K562 (cell line): ENCODE data around the gene HELZ2. TPM values are rescaled to one million over a fixed set of nuclear protein-coding genes. Genes with fewer than 3 reads are reported as not detected.

Experiments used
- ATF7 ChIP-seq: fragments of 450-650 bp; IDR thresholded peaks from 2 replicates; pipeline ENCODE4 v1.7.1; 2014; ENCODE audit warnings: mild to moderate bottlenecking, moderate library complexity
- CHCHD3 ChIP-seq: fragments of 250-450 bp; sonication (Bioruptor Pico); IDR thresholded peaks from 2 replicates; pipeline ENCODE4 v2.1.2; 2022; ENCODE audit warnings: mild to moderate bottlenecking
- CREM ChIP-seq: IDR thresholded peaks from 2 replicates; pipeline ENCODE4 v1.6.1; 2014; ENCODE audit warnings: antibody characterized with exemption, low read depth
- GTF2E2 ChIP-seq: fragments of 200-800 bp; sonication (Bioruptor generic); IDR thresholded peaks from 2 replicates; pipeline ENCODE4 v1.6.1; 2016; ENCODE audit warnings: missing genetic modification characterization, missing compliant biosample characterization
- HDAC2 ChIP-seq: fragments of 450-650 bp; IDR thresholded peaks from 2 replicates; pipeline ENCODE4 v1.6.1; 2016; ENCODE audit warnings: mild to moderate bottlenecking
- HNRNPK ChIP-seq: fragments of 200-400 bp; formaldehyde crosslinking; IDR thresholded peaks from one replicate; pipeline ENCODE4 v1.6.1; 2018; ENCODE audit warnings: mild to moderate bottlenecking, low read depth, low read length; ENCODE audit not compliant: poor library complexity, severe bottlenecking
- MCM2 ChIP-seq: fragments of 450-650 bp; IDR thresholded peaks from 2 replicates; pipeline ENCODE4 v1.6.1; 2017; ENCODE audit warnings: low read depth, mild to moderate bottlenecking
- MCM7 ChIP-seq, 2 experiments: fragments of 450-650 bp; IDR thresholded peaks; 2 replicates each; pipeline ENCODE4 v1.6.1; 2016 to 2018
- NCOA4 ChIP-seq: fragments of 450-650 bp; IDR thresholded peaks from 2 replicates; pipeline ENCODE4 v1.6.1; 2018; ENCODE audit warnings: mild to moderate bottlenecking; ENCODE audit not compliant: partially characterized antibody
- PHF20 ChIP-seq: fragments of 450-650 bp; IDR thresholded peaks from 2 replicates; pipeline ENCODE4 v1.6.1; 2018; ENCODE audit not compliant: partially characterized antibody
- POLR2B ChIP-seq: fragments of 450-650 bp; IDR thresholded peaks from 2 replicates; pipeline ENCODE4 v1.6.1; 2018; ENCODE audit warnings: low read depth; ENCODE audit not compliant: partially characterized antibody
- POLR2G ChIP-seq: fragments of 200-400 bp; formaldehyde crosslinking; IDR thresholded peaks from 2 replicates; pipeline ENCODE4 v1.6.1; 2017; ENCODE audit warnings: low read depth, mild to moderate bottlenecking, antibody characterized with exemption, low read length, moderate library complexity
- PTRF ChIP-seq: fragments of 450-650 bp; IDR thresholded peaks from 2 replicates; pipeline ENCODE4 v1.6.1; 2016; ENCODE audit warnings: mild to moderate bottlenecking, missing genetic modification characterization, missing compliant biosample characterization
- SMC3 ChIP-seq: conservative IDR thresholded peaks from 2 replicates; pipeline ENCODE4 v1.6.1; 2011; ENCODE audit warnings: low read depth, low read length, improper control_type of control experiment; ENCODE audit not compliant: insufficient read depth
- TBP ChIP-seq: optimal IDR thresholded peaks from 2 replicates; pipeline ENCODE3; 2011; ENCODE audit warnings: low read depth, low read length, improper control_type of control experiment
- ZBTB7A ChIP-seq: IDR thresholded peaks from 2 replicates; pipeline ENCODE4 v1.6.1; 2011; ENCODE audit warnings: low read depth, mild to moderate bottlenecking, low read length, moderate library complexity, borderline replicate concordance; ENCODE audit not compliant: control insufficient read depth
- ZNF217 ChIP-seq: sonication (generic); formaldehyde crosslinking; IDR thresholded peaks from 2 replicates; pipeline ENCODE4 v1.8.0; 2022; ENCODE audit warnings: mild to moderate bottlenecking, missing genetic modification reagents
- ZNF668 ChIP-seq: fragments of 250-450 bp; sonication (Bioruptor Pico); IDR thresholded peaks from 2 replicates; pipeline ENCODE4 v1.8.0; 2022; ENCODE audit warnings: mild to moderate bottlenecking, inconsistent platforms
- polyA plus RNA-seq, 8 experiments: library from polyadenylated mRNA; depleted of rRNA in 4 of 8; stranded (reverse) in 5 of 8; unstranded in 3 of 8; fragments of >200 nt; fragmentation: Nextera tagmentation in 2 of 8; fragmentation: Illumina TruSeq in 1 of 8; extraction: Ambion mirVana in 2 of 8; extraction: Trizol in 1 of 8; gene quantifications; 2 replicates each; pipeline versions ENCODE4 v1.2.1 to v1.2.3, GENCODE V29; 2011 to 2014; ENCODE audit warnings: inconsistent platforms in 1 of 8, missing spikeins in 1 of 8
- total RNA-seq, 7 experiments: library from RNA; depleted of rRNA in 6 of 7; stranded (reverse); fragments of >200 nt in 6 of 7; fragmentation: Illumina TruSeq in 2 of 7; extraction: Trizol in 2 of 7; gene quantifications; 2 replicates each; pipeline versions ENCODE4 v1.2.1 to v1.2.3, GENCODE V29; 2011 to 2021; ENCODE audit warnings: low replicate concordance in 1 of 7
- TF ChIP-seq, protein P1 (sequence below): IDR thresholded peaks from 2 replicates; pipeline ENCODE4 v1.6.1; 2016; ENCODE audit warnings: missing genetic modification characterization, missing compliant biosample characterization
- TF ChIP-seq, protein P2 (sequence below): sonication (generic); formaldehyde crosslinking; IDR thresholded peaks from 2 replicates; pipeline ENCODE4 v1.8.0; 2022; ENCODE audit warnings: missing genetic modification reagents, mild to moderate bottlenecking, borderline replicate concordance
- TF ChIP-seq, protein P3 (sequence below): fragments of 450-650 bp; formaldehyde crosslinking; IDR thresholded peaks from 2 replicates; pipeline ENCODE4 v1.4.0; 2020; ENCODE audit warnings: mild to moderate bottlenecking
- TF ChIP-seq, protein P4 (sequence below): sonication (generic); formaldehyde crosslinking; IDR thresholded peaks from 2 replicates; pipeline ENCODE4 v1.9.0; 2022; ENCODE audit warnings: mild to moderate bottlenecking, missing genetic modification reagents
- TF ChIP-seq, protein P5 (sequence below): fragments of 250-450 bp; sonication (Bioruptor Pico); IDR thresholded peaks from 2 replicates; pipeline ENCODE4 v1.8.0; 2021; ENCODE audit warnings: borderline replicate concordance, mild to moderate bottlenecking, moderate library complexity; ENCODE audit not compliant: poor library complexity, severe bottlenecking
- TF ChIP-seq, protein P6 (sequence below), 2 experiments: fragments of 450-650 bp in 1 of 2; sonication (generic) in 1 of 2; formaldehyde crosslinking in 1 of 2; IDR thresholded peaks in 1 of 2; conservative IDR thresholded peaks in 1 of 2; 2 replicates each; pipeline versions ENCODE4 v1.6.1 to v1.8.1; 2016 to 2023; ENCODE audit warnings: mild to moderate bottlenecking in 2 of 2, moderate library complexity in 2 of 2, inconsistent platforms in 1 of 2, missing genetic modification reagents in 1 of 2

HELZ2 gene
- total and polyA plus RNA-seq, 9 of the 15 experiments (the other 6 are each of a cell fraction or from before 2014, with no cell fraction given) = 0.03 to 7.8 (median 2.9) TPM; not detected in 1

DNA sequence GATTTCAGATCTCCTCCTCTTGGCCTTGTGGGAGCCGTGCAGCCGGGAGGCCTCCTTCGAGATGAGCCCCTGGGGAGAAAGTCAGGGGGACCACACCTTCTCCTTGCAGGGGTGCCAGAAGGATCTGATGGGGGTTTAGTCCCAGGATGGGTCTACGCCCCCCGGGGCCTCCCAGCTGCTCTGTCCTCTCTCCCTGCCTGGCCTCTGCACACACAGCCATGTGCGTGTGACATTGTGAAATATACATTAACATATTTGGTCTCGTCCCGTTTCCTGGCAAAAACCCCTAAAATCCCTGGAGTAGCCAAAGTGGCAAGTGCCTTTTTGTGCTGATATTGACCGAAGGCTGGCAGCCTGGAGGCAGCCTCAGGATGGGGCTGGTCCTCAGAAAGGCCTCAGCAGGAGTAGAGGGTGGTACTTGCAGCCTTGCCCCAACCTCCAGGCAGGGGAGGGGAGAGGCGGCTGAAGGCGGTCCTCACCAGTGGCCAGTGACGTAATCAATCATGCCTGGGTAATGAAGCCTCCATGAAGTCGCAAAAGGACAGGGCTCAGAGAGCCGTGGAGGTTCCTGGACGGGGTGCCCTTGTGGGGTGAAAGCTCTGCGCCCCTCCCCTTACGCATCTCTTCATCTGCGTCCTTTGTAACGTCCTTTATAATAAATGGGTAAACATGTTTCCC, 5.1 kb upstream of the HELZ2 start (continued):
- TF ChIP-seq, protein P1, sequence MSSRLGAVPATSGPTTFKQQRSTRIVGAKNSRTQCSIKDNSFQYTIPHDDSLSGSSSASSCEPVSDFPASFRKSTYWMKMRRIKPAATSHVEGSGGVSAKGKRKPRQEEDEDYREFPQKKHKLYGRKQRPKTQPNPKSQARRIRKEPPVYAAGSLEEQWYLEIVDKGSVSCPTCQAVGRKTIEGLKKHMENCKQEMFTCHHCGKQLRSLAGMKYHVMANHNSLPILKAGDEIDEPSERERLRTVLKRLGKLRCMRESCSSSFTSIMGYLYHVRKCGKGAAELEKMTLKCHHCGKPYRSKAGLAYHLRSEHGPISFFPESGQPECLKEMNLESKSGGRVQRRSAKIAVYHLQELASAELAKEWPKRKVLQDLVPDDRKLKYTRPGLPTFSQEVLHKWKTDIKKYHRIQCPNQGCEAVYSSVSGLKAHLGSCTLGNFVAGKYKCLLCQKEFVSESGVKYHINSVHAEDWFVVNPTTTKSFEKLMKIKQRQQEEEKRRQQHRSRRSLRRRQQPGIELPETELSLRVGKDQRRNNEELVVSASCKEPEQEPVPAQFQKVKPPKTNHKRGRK (tag) = no peak
- TF ChIP-seq NCOA4 (no peak), ZNF668 (CRISPR knock-in tag) (no peak), POLR2G (no peak), ATF7 (peak; percentile 83), POLR2B (no peak), MCM7 (IDR thresholded peaks at IDR 0.05) (no peak), PHF20 (no peak), HDAC2 (no peak), CHCHD3 (CRISPR knock-in tag) (no peak), CREM (peak; percentile 43; the same call in 1 of the 2 replicates), HNRNPK (no peak), PTRF (tag) (no peak), MCM2 (no peak), SMC3 (no peak), ZNF217 (no peak), GTF2E2 (tag) (no peak), ZBTB7A (0 out of 2 replicates have a peak, but pooled peaks have one; percentile 19), TBP (no peak)
- TF ChIP-seq, protein P2, sequence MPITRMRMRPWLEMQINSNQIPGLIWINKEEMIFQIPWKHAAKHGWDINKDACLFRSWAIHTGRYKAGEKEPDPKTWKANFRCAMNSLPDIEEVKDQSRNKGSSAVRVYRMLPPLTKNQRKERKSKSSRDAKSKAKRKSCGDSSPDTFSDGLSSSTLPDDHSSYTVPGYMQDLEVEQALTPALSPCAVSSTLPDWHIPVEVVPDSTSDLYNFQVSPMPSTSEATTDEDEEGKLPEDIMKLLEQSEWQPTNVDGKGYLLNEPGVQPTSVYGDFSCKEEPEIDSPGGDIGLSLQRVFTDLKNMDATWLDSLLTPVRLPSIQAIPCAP = no peak
- TF ChIP-seq, protein P3, sequence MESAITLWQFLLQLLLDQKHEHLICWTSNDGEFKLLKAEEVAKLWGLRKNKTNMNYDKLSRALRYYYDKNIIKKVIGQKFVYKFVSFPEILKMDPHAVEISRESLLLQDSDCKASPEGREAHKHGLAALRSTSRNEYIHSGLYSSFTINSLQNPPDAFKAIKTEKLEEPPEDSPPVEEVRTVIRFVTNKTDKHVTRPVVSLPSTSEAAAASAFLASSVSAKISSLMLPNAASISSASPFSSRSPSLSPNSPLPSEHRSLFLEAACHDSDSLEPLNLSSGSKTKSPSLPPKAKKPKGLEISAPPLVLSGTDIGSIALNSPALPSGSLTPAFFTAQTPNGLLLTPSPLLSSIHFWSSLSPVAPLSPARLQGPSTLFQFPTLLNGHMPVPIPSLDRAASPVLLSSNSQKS (CRISPR knock-in tag) = no peak
- TF ChIP-seq, protein P4, sequence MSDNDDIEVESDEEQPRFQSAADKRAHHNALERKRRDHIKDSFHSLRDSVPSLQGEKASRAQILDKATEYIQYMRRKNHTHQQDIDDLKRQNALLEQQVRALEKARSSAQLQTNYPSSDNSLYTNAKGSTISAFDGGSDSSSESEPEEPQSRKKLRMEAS (CRISPR knock-in tag) = no peak
- TF ChIP-seq, protein P5, sequence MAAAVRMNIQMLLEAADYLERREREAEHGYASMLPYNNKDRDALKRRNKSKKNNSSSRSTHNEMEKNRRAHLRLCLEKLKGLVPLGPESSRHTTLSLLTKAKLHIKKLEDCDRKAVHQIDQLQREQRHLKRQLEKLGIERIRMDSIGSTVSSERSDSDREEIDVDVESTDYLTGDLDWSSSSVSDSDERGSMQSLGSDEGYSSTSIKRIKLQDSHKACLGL (CRISPR knock-in tag) = no peak
- TF ChIP-seq, protein P6, sequence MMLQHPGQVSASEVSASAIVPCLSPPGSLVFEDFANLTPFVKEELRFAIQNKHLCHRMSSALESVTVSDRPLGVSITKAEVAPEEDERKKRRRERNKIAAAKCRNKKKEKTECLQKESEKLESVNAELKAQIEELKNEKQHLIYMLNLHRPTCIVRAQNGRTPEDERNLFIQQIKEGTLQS (IDR thresholded peaks at IDR 0.05) = peak; percentile 81
- TF ChIP-seq, protein P6 (CRISPR knock-in tag; conservative IDR thresholded peaks at IDR 0.05) = no peak
